HG03095 (cell line): ENCODE results near the gene SP9.

ENCODE experiments used
- ATAC-seq: cut with Tn5 transposase; IDR thresholded peaks from one replicate; pipeline ENCODE4 v1.9.1; 2021; ENCODE audit warnings: moderate library complexity; ENCODE audit not compliant: unreplicated experiment

SP9 gene

GRCh38 chr2:174334781-174335251, at the start of gene SP9:
TSS of gene SP9 (plus strand) at chr2:174334954. CDS start at chr2:174335093, 139 bp downstream.
- no peak for ATAC-seq

- no peak for ATAC-seq
These were observed 48.6 kb upstream of the SP9 start for GRCh38 chr2:174286172-174286571.

- ATAC-seq = no peak
These were observed 41.8 kb upstream of the SP9 start for GRCh38 chr2:174292908-174293307.

GRCh38 chr2:174300114-174300513, 34.6 kb upstream of the SP9 start:
- ATAC-seq = no peak

- no peak for ATAC-seq
These were observed 22.0 kb upstream of the SP9 start for GRCh38 chr2:174312581-174313234.

- no peak for ATAC-seq
These were observed 12.6 kb upstream of the SP9 start for GRCh38 chr2:174322149-174322548.

GRCh38 chr2:174322746-174323145, 12.0 kb upstream of the SP9 start:
- ATAC-seq = no peak

- ATAC-seq = no peak
These were observed 10.2 kb upstream of the SP9 start for GRCh38 chr2:174324530-174324929.

GRCh38 chr2:174325373-174326160, 9.2 kb upstream of the SP9 start:
- no peak for ATAC-seq

GRCh38 chr2:174326161-174327020, 8.4 kb upstream of the SP9 start:
- no peak for ATAC-seq

GRCh38 chr2:174327021-174327840, 7.5 kb upstream of the SP9 start:
- no peak for ATAC-seq

GRCh38 chr2:174327841-174328113, 7.0 kb upstream of the SP9 start:
- ATAC-seq = no peak

GRCh38 chr2:174328114-174328960, 6.4 kb upstream of the SP9 start:
- no peak for ATAC-seq

- no peak for ATAC-seq
These were observed 5.6 kb upstream of the SP9 start for GRCh38 chr2:174328961-174329715.

- no peak for ATAC-seq
These were observed 3.7 kb upstream of the SP9 start for GRCh38 chr2:174330945-174331594.

GRCh38 chr2:174331595-174332216, 3.0 kb upstream of the SP9 start:
- no peak for ATAC-seq

- ATAC-seq = no peak
These were observed 2.4 kb upstream of the SP9 start for GRCh38 chr2:174332217-174332963.

GRCh38 chr2:174333017-174333371, 1.8 kb upstream of the SP9 start:
- ATAC-seq = no peak
